HL-60 (cell line): Measurements from ENCODE around the gene HTR3D.
A peak's percentile ranks its signal among the peaks of the same experiment; 100 is the strongest.

Experiments used
- DNase-seq, 2 experiments: peaks; one replicate each; pipeline ENCODE4 v3.0.0-alpha.2; 2010 to 2020; ENCODE audit warnings: low read depth in 1 of 2, low spot score in 1 of 2
- H3K27ac ChIP-seq: fragments of 250-450 bp; sonication (Bioruptor Pico); replicated peaks from 2 replicates; pipeline ENCODE4 v1.5.1; 2020; ENCODE audit warnings: mild to moderate bottlenecking, moderate library complexity
- H3K27me3 ChIP-seq: fragments of 250-450 bp; sonication (Bioruptor Pico); 2 replicates; pipeline ENCODE4 v1.5.1; 2021; ENCODE audit warnings: mild to moderate bottlenecking, moderate library complexity; ENCODE audit not compliant: insufficient read depth, poor library complexity, severe bottlenecking
- H3K4me3 ChIP-seq: replicated peaks from 2 replicates; pipeline ENCODE4 v1.5.1; 2011; ENCODE audit warnings: mild to moderate bottlenecking, control low read depth, low read length; ENCODE audit not compliant: insufficient read depth
- CTCF ChIP-seq: IDR thresholded peaks from one replicate; pipeline ENCODE4 v1.5.1; 2011; ENCODE audit warnings: low read length, control low read depth, inconsistent platforms; ENCODE audit not compliant: insufficient read depth
- GABPA ChIP-seq: IDR thresholded peaks from 2 replicates; pipeline ENCODE4 v1.6.1; 2012; ENCODE audit warnings: low read depth
- POLR2AphosphoS5 ChIP-seq: IDR thresholded peaks from 2 replicates; pipeline ENCODE4 v1.6.1; 2012; ENCODE audit warnings: low read depth
- REST ChIP-seq: IDR thresholded peaks from 2 replicates; pipeline ENCODE4 v1.6.1; 2012; ENCODE audit warnings: low read depth; ENCODE audit not compliant: insufficient replicate concordance
- SPI1 ChIP-seq: IDR thresholded peaks from 2 replicates; pipeline ENCODE4 v1.6.1; 2012; ENCODE audit warnings: low read depth, mild to moderate bottlenecking, borderline replicate concordance

Gene HTR3D

GRCh38 chr3:184016169-184016570 lies 15.4 kb upstream of the HTR3D start:
- Histone ChIP-seq H3K27me3 (no peaks in the 10 kb centered on the region), H3K4me3 (no peak overlapping the region), H3K27ac (no peak overlapping the region)
- TF ChIP-seq REST: no peak
- TF ChIP-seq SPI1: no peak
- no peak for TF ChIP-seq POLR2AphosphoS5
- no peak for TF ChIP-seq CTCF
- no peak for TF ChIP-seq GABPA
- no peak for DNase-seq

- peak; percentile 32 to 36 for DNase-seq
- no peaks in the 10 kb centered on the region for H3K27me3 ChIP-seq
- no peak for TF ChIP-seq GABPA
- TF ChIP-seq CTCF: peak; percentile 76
- H3K27ac ChIP-seq: peak overlapping the region; percentile 70
- peak overlapping the region; percentile 100 for H3K4me3 ChIP-seq
Observed at GRCh38 chr3:184016811-184017671, 14.5 kb upstream of the HTR3D start.

GRCh38 chr3:184017672-184018423 lies 13.7 kb upstream of the HTR3D start, which contains the start of gene ABCC5:
TSS of gene ABCC5 (minus strand) at chr3:184017884. CDS start at chr3:184014392, 3,492 bp downstream.
- TF ChIP-seq REST (no peak), GABPA (no peak), SPI1 (peak; percentile 33; the same call in 1 of the 2 replicates), POLR2AphosphoS5 (peak; percentile 36; the same call in 1 of the 2 replicates)
- Histone ChIP-seq H3K27ac (peak within 1 kb of the TSS; percentile 70), H3K4me3 (peak within 1 kb of the TSS; percentile 100), H3K27me3 (no peaks in the 10 kb centered on the region)
- DNase-seq: peak; percentile 74 to 93

- H3K27ac ChIP-seq: peak overlapping the region; percentile 70
- DNase-seq: no peak
Observed at GRCh38 chr3:184018424-184018973, 13.0 kb upstream of the HTR3D start.

More at GRCh38 chr3:184018424-184018973, 13.0 kb upstream of the HTR3D start:
- TF ChIP-seq CTCF (no peak), POLR2AphosphoS5 (no peak)
- H3K4me3 ChIP-seq: peak overlapping the region; percentile 100
- no peaks in the 10 kb centered on the region for H3K27me3 ChIP-seq
